GM12874 (cell line): Measurements from ENCODE around the gene KCTD7.
A peak's percentile ranks its signal among the peaks of the same experiment; 100 is the strongest.

Source experiments
- CTCF ChIP-seq: IDR thresholded peaks from 2 replicates; pipeline ENCODE4 v1.5.1; 2011; ENCODE audit warnings: low read depth, mild to moderate bottlenecking, control low read depth, low read length, moderate library complexity; ENCODE audit not compliant: insufficient read depth

The KCTD7 gene

GRCh38 chr7:66642186-66642585 is 13.5 kb downstream of the KCTD7 start:
- no peak for TF ChIP-seq CTCF

GRCh38 chr7:66642932-66643331 is 14.3 kb downstream of the KCTD7 start:
- no peak for TF ChIP-seq CTCF

GRCh38 chr7:66643395-66643794 is 14.7 kb downstream of the KCTD7 start:
- no peak for TF ChIP-seq CTCF

GRCh38 chr7:66653719-66654274 is 25.1 kb downstream of the KCTD7 start:
- TF ChIP-seq CTCF = 0 out of 2 replicates have a peak, but pooled peaks have one; percentile 12

- TF ChIP-seq CTCF = no peak
These were observed 25.8 kb downstream of the KCTD7 start for GRCh38 chr7:66654275-66655112.

GRCh38 chr7:66657798-66658197 is 29.1 kb downstream of the KCTD7 start:
- TF ChIP-seq CTCF = no peak

- TF ChIP-seq CTCF = no peak
These were observed 34.1 kb downstream of the KCTD7 start for GRCh38 chr7:66662646-66663264.
